ENCODE data around the gene USP26. TPM values are rescaled to one million over a fixed set of nuclear protein-coding genes. Genes with fewer than 3 reads are reported as not detected.
A peak's percentile ranks its signal among the peaks of the same experiment; 100 is the strongest.
"Not testable (repeated sequence)": the region's sequence is repeated elsewhere in the genome, so short reads cannot be mapped to it uniquely, and the experiment has no call there.

Gene USP26
- polyA plus RNA-seq, 1 donor: not detected

DNA sequence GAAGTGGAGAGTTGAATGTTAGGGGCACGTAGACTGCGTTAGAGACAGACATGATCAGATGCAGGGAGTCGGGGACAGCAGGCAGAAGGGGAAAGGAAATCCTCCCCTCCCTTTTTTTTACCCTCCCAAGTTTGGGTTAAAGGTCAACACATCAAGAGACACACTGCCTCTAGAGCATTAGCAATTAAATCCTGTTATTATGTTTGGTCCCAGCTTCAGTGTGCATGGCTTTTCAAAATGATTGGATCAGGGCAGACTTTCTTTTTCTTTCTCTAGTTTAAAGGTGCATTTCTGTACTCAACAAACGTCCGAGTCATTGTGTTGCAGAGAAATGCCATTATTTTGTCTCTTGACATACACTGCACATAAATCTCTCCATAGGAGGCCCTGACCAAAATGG lies 63.9 kb downstream of the USP26 start:
- WGBS (ENCODE audit: insufficient coverage, low lambda C conversion rate): no CpG with 5 or more reads among the region's 5 CpGs

GRCh38 chrX:133018229-133018628 lies 78.7 kb downstream of the USP26 start:
- Histone ChIP-seq H3K36me3 (ENCODE audit: control insufficient read depth, insufficient read depth, low read length) (no peaks in the 10 kb centered on the region), H3K4me3 (ENCODE audit: low read length) (no peak overlapping the region), H3K9me3 (ENCODE audit: control insufficient read depth, low read depth, low read length) (no peaks in the 10 kb centered on the region), H3K27me3 (ENCODE audit: control insufficient read depth, insufficient read depth, low read length) (no peaks in the 10 kb centered on the region), H3K4me1 (ENCODE audit: control insufficient read depth, insufficient read depth, low read length) (no peaks in the 10 kb centered on the region), H3K27ac (ENCODE audit: low read length) (no peak overlapping the region)
- WGBS (ENCODE audit: insufficient coverage, low lambda C conversion rate): no CpG with 5 or more reads among the region's 3 CpGs
- no peak for DNase-seq

More for the DNA sequence above, 63.9 kb downstream of the USP26 start:
- H3K4me1 ChIP-seq (ENCODE audit: control insufficient read depth, insufficient read depth, low read length): no peaks in the 10 kb centered on the region
- H3K27ac ChIP-seq (ENCODE audit: low read length): no peak overlapping the region
- H3K27me3 ChIP-seq (ENCODE audit: control insufficient read depth, insufficient read depth, low read length): no peaks in the 10 kb centered on the region
- no peak overlapping the region for H3K4me3 ChIP-seq (ENCODE audit: low read length)
- H3K9me3 ChIP-seq (ENCODE audit: control insufficient read depth, low read depth, low read length): no peaks in the 10 kb centered on the region
- H3K36me3 ChIP-seq (ENCODE audit: control insufficient read depth, insufficient read depth, low read length): no peaks in the 10 kb centered on the region
- no peak for DNase-seq

DNA sequence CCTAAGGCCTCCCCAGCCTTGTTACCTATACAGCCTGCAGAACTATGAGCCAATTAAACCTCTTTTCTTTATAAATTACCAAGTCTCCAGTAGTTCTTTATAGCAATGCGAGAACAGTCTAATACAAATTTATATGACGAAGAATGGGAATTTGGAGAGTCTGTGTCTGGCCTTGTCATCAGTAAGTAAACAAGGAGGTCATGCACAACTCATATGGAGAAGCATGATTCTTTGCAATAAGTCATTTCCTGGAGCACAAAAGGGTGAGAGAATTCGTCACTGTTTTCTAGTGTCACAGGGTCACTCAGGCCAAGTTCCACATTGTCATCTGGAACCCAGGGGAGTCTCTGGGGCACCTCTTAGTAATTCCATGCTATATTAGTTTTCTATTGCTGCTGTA lies 89.5 kb downstream of the USP26 start:
- no CpG with 5 or more reads among the region's 3 CpGs for WGBS (ENCODE audit: insufficient coverage, low lambda C conversion rate)
- Histone ChIP-seq H3K27me3 (ENCODE audit: control insufficient read depth, insufficient read depth, low read length) (no peaks in the 10 kb centered on the region), H3K27ac (ENCODE audit: low read length) (no peak overlapping the region), H3K36me3 (ENCODE audit: control insufficient read depth, insufficient read depth, low read length) (no peaks in the 10 kb centered on the region), H3K4me3 (ENCODE audit: low read length) (no peak overlapping the region), H3K4me1 (ENCODE audit: control insufficient read depth, insufficient read depth, low read length) (no peaks in the 10 kb centered on the region), H3K9me3 (ENCODE audit: control insufficient read depth, low read depth, low read length) (no peaks in the 10 kb centered on the region)
- DNase-seq: no peak

- Histone ChIP-seq H3K9me3 (ENCODE audit: control insufficient read depth, low read depth, low read length) (no peaks in the 10 kb centered on the region), H3K36me3 (ENCODE audit: control insufficient read depth, insufficient read depth, low read length) (no peaks in the 10 kb centered on the region), H3K4me1 (ENCODE audit: control insufficient read depth, insufficient read depth, low read length) (no peaks in the 10 kb centered on the region), H3K27me3 (ENCODE audit: control insufficient read depth, insufficient read depth, low read length) (no peaks in the 10 kb centered on the region), H3K27ac (ENCODE audit: low read length) (no peak overlapping the region), H3K4me3 (ENCODE audit: low read length) (no peak overlapping the region)
- DNase-seq: no peak
- WGBS (ENCODE audit: insufficient coverage, low lambda C conversion rate): no CpG with 5 or more reads among the region's 1 CpG
Observed at GRCh38 chrX:133005616-133006015, 91.3 kb downstream of the USP26 start.

DNA sequence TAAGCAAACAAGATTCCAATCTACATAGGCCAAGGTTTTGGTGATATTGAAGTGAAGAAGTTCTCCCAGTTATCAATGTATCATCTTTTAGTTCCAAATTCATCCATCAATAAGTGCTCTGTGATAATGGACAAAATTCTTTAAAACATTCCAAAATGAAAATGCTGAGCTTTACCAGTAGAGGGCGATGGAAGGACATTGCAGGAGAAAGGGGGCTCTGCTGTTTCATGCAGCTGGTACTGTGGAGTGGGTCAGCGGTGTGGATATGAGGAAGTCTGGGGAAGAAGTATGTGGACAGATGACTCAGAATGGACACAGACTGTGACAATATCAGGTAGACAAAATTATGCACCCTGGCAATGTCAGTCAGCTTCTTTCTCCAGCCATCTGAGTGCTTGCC lies 91.9 kb downstream of the USP26 start:
- Histone ChIP-seq H3K4me1 (ENCODE audit: control insufficient read depth, insufficient read depth, low read length) (no peaks in the 10 kb centered on the region), H3K4me3 (ENCODE audit: low read length) (no peak overlapping the region), H3K27me3 (ENCODE audit: control insufficient read depth, insufficient read depth, low read length) (no peaks in the 10 kb centered on the region), H3K36me3 (ENCODE audit: control insufficient read depth, insufficient read depth, low read length) (no peaks in the 10 kb centered on the region), H3K9me3 (ENCODE audit: control insufficient read depth, low read depth, low read length) (no peaks in the 10 kb centered on the region), H3K27ac (ENCODE audit: low read length) (no peak overlapping the region)
- no CpG with 5 or more reads among the region's 2 CpGs for WGBS (ENCODE audit: insufficient coverage, low lambda C conversion rate)
- DNase-seq: peak in 1 of 2 donors; percentile 1

DNA sequence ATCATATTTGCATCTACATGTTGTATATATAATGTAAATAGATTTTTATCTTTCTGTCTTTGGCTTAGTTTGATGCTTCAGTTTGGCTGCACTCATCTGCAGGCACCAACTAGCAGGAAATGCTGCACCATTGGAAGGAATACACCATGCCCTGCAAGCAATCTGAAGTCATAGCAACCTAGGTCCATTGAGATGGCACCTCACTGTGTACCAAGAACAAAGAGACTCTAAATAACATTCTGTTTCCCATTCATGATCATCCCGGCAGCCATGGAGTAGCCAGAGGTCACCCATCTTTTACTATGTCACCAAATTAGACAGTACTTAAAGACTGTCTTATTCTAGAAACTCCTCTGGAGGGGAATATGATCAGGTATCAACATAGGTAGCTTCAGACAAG lies 97.7 kb downstream of the USP26 start:
- no peaks in the 10 kb centered on the region for H3K36me3 ChIP-seq (ENCODE audit: control insufficient read depth, insufficient read depth, low read length)
- no peaks in the 10 kb centered on the region for H3K4me1 ChIP-seq (ENCODE audit: control insufficient read depth, insufficient read depth, low read length)
- no peaks in the 10 kb centered on the region for H3K27me3 ChIP-seq (ENCODE audit: control insufficient read depth, insufficient read depth, low read length)
- no peak for DNase-seq
- H3K9me3 ChIP-seq (ENCODE audit: control insufficient read depth, low read depth, low read length): no peaks in the 10 kb centered on the region
- no CpG with 5 or more reads among the region's 1 CpG for WGBS (ENCODE audit: insufficient coverage, low lambda C conversion rate)
- H3K27ac ChIP-seq (ENCODE audit: low read length): no peak overlapping the region
- H3K4me3 ChIP-seq (ENCODE audit: low read length): no peak overlapping the region

GRCh38 chrX:132990835-132991234 lies 106.1 kb downstream of the USP26 start:
- Histone ChIP-seq H3K27ac (ENCODE audit: low read length) (no peak overlapping the region), H3K4me1 (ENCODE audit: control insufficient read depth, insufficient read depth, low read length) (no peaks in the 10 kb centered on the region), H3K27me3 (ENCODE audit: control insufficient read depth, insufficient read depth, low read length) (no peaks in the 10 kb centered on the region), H3K36me3 (ENCODE audit: control insufficient read depth, insufficient read depth, low read length) (no peaks in the 10 kb centered on the region), H3K4me3 (ENCODE audit: low read length) (no peak overlapping the region), H3K9me3 (ENCODE audit: control insufficient read depth, low read depth, low read length) (no peaks in the 10 kb centered on the region)
- no peak for DNase-seq
- no CpG with 5 or more reads among the region's 2 CpGs for WGBS (ENCODE audit: insufficient coverage, low lambda C conversion rate)

- H3K36me3 ChIP-seq (ENCODE audit: control insufficient read depth, insufficient read depth, low read length): no peaks in the 10 kb centered on the region
- H3K4me3 ChIP-seq (ENCODE audit: low read length): no peak overlapping the region
- DNase-seq: no peak
Observed at GRCh38 chrX:132986556-132986955, 110.4 kb downstream of the USP26 start.

DNA sequence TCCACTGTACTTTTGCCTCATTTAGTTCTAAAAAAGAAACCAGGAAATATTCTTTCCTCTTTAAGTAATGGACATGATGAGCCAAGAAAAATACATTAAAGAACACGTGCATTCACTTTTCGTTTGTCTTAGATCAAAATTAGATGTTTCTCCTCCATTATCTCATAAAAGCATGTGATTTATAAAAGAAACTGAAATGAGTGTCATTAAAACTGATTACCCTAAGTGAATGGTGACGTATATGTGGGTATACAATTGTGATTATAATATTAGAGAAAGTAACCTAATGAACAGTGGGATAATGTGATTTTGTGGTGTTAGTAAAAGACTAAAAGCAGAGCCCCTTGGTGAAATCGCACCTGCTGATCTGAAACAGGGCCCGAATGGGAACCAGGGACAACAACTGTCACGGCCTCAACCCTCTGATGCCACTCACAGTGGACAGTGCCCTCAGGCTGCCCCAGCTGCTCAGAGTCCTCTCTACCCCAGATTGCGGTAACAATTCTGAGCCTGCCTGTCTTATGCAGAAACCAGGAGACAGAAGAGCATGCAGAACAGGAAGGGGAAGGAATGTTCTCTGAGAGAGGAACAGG lies 112.8 kb downstream of the USP26 start:
- no peak for DNase-seq
- no peak overlapping the region for H3K27ac ChIP-seq (ENCODE audit: low read length)
- H3K4me1 ChIP-seq (ENCODE audit: control insufficient read depth, insufficient read depth, low read length): no peaks in the 10 kb centered on the region
- no peaks in the 10 kb centered on the region for H3K27me3 ChIP-seq (ENCODE audit: control insufficient read depth, insufficient read depth, low read length)
- H3K4me3 ChIP-seq (ENCODE audit: low read length): no peak overlapping the region
- no peaks in the 10 kb centered on the region for H3K36me3 ChIP-seq (ENCODE audit: control insufficient read depth, insufficient read depth, low read length)
- 75% methylated on average over 2 of the region's 7 CpGs for WGBS (ENCODE audit: insufficient coverage, low lambda C conversion rate)
- no peaks in the 10 kb centered on the region for H3K9me3 ChIP-seq (ENCODE audit: control insufficient read depth, low read depth, low read length)

More at GRCh38 chrX:132986556-132986955, 110.4 kb downstream of the USP26 start:
- Histone ChIP-seq H3K9me3 (ENCODE audit: control insufficient read depth, low read depth, low read length) (no peaks in the 10 kb centered on the region), H3K27me3 (ENCODE audit: control insufficient read depth, insufficient read depth, low read length) (no peaks in the 10 kb centered on the region), H3K27ac (ENCODE audit: low read length) (no peak overlapping the region), H3K4me1 (ENCODE audit: control insufficient read depth, insufficient read depth, low read length) (no peaks in the 10 kb centered on the region)

GRCh38 chrX:132983496-132983895 lies 113.4 kb downstream of the USP26 start:
- no CpG with 5 or more reads among the region's 2 CpGs for WGBS (ENCODE audit: insufficient coverage, low lambda C conversion rate)
- Histone ChIP-seq H3K36me3 (ENCODE audit: control insufficient read depth, insufficient read depth, low read length) (no peaks in the 10 kb centered on the region), H3K4me3 (ENCODE audit: low read length) (no peak overlapping the region), H3K27ac (ENCODE audit: low read length) (no peak overlapping the region), H3K4me1 (ENCODE audit: control insufficient read depth, insufficient read depth, low read length) (no peaks in the 10 kb centered on the region), H3K9me3 (ENCODE audit: control insufficient read depth, low read depth, low read length) (no peaks in the 10 kb centered on the region), H3K27me3 (ENCODE audit: control insufficient read depth, insufficient read depth, low read length) (no peaks in the 10 kb centered on the region)
- no peak for DNase-seq

GRCh38 chrX:132980035-132980434 lies 116.9 kb downstream of the USP26 start:
- H3K4me1 ChIP-seq (ENCODE audit: control insufficient read depth, insufficient read depth, low read length); H3K27ac ChIP-seq (ENCODE audit: low read length); H3K9me3 ChIP-seq (ENCODE audit: control insufficient read depth, low read depth, low read length); H3K4me3 ChIP-seq (ENCODE audit: low read length); H3K36me3 ChIP-seq (ENCODE audit: control insufficient read depth, insufficient read depth, low read length); H3K27me3 ChIP-seq (ENCODE audit: control insufficient read depth, insufficient read depth, low read length); DNase-seq: not testable (repeated sequence)
- WGBS (ENCODE audit: insufficient coverage, low lambda C conversion rate): 100% methylated on average over 1 of the region's 2 CpGs

All from large intestine (tissue), 3 donors.